Stimulated activated CD4-positive, alpha-beta T cell treated with anti-CD3 and anti-CD28 coated beads, Interleukin-4, amount 100 ng/mL, for 24 hours (primary cell): ENCODE measurements around the gene ERO1B.
"Not testable (repeated sequence)": the region's sequence is repeated elsewhere in the genome, so short reads cannot be mapped to it uniquely, and the experiment has no call there.

ENCODE experiments used
- DNase-seq: peaks from one replicate; pipeline ENCODE4 v3.0.0-alpha.2; 2020

ERO1B gene

DNA sequence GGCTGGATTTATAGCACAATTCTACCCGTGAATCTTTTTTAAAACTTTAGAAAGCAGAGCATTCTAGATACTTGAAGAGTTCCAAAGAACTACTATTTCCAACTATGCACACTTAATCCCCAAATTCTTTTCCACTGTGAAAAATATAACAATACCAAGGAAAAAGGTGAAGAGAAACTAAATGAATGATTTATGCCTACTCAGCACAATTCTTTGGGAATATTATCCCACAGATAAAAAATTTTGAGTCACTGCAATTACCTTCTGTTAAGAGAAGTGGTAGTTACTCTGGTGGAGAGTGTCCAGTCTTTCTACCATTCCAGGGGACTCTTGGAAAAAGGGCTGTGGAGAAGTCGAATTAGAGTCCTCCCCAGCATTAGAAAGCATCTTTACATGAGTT is 39.2 kb downstream of the ERO1B start:
- DNase-seq = no peak

DNA sequence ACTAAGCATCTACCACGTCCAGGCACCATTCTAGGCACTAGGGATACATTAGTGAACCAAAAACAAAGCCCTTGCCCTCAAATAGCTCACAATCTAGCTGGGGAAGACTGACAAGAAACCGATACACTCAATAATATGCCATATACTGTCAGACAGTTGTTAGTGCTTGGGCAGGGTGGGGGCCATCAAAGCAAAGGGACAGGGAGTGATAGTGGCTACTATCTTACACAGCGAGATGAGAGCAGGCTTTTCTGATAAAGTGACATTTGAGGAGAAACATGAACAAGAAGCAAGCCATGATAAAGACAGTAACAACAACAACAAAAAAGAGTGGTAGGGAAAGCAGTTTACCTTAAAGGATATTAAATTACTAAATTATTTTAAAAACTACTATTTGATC is 41.1 kb downstream of the ERO1B start:
- DNase-seq = no peak

DNA sequence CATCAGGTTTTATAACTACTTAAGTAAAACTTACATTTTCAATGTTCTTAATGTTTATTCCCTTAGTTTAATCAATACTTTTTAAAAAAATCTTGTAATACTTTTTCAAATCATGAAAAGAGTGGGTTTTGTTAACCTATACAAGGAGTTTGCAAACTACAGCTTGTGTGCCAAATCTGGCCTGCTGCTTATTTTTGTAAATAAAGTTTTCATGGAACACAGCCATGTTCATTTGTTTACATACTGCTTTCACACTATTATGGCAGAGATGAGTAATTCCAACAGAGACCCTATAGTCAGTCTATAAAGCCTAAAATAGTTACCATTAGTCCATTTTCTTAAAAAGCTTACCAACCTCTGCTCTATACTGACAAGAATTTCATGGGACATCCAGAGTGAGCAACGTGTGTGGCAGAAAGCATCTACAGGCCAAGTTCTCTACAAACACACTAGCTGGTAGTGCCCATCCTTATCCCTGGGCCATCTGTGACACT is 42.6 kb downstream of the ERO1B start:
- no peak for DNase-seq

DNA sequence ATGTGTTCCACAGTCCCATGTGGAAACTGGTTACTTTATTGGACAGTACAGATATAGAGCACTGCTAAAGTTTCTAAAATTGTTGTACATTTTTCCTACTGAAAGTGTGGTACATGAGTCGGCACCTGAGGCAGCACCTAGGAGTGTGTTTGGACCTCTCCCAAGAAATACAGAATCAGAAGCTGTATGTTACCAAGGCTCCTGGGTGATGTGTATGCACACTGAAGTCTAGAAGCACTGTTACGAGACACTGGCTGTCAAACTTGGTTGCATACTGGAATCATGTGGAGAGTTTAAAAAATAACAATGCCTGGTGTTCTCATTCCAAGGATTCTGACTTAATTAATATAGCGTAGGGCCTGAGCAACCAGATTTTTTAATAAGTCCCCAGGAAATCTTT is 46.6 kb downstream of the ERO1B start:
- no peak for DNase-seq

DNA sequence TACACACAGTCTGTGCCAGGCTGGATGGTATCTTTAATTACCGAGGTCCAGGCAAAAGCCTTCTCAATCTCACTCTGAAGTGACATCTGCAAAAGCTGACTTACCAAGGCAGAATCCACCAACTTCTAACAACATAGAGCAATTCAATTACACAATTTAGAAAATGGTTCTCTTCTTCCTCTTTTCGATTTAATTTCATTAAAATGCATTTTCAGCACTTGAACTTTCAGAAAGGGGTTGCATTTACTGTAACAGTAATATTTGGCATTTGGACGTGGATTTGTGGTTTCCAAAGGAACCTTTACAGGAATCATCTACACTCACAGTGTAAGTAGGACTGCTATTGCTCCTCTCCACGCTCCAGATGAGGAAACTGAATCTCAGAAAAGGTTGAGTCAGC is 53.3 kb downstream of the ERO1B start:
- no peak for DNase-seq

DNA sequence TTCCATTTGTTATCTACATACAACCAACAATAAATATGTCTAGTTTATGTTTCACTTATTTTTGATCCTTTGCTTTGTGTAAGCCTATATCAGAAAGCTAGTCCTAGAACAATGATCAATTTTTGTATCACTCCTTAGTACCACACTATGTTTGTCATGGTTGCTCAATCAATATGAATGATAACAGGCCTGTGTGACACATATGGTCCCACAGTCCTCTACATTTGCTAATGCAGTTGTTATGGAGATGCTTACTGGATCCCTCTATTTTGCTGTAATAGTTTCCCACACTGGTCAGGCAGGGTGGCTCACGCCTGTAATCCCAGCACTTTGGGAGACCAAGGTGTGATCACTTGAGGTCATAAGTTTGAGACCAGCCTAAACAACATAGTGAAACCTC is 59.1 kb downstream of the ERO1B start:
- DNase-seq = no peak

DNA sequence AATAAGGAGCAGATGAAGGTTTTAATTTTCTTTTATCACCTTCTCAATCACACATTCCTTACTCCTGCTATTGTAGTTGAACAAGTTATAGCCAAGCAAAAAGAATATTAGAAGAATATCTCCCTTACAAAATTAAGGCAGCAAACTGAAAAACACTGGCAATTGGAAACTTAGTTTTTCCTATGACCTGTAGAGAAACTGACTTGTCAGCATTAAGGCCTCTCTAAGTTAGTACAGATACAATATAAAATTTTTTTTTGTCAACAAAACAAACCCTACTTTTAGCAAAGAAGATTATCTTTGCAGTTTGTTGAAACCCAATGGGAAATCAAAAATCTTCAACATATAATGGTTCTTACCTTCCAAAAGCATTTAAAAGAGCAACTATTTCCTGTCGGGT is 61.3 kb downstream of the ERO1B start:
- DNase-seq = no peak

DNA sequence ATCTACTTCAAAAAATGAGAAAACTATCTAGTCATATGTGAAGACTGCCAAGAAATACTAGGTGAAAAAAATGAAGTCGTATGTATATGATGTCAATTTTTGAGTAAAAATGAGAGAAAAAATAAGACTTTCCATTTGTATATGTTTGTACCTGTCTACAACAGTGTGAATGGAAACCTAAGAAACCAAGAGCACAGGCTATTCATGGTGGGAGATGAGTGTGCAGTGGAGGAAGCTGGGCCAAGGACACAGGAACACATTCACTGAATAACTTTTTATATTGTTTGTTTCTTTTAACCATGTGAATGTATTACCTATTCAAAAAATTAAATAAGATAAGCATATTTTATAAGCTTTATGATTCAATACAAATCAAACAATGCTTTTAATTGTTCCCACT is 67.0 kb downstream of the ERO1B start:
- no peak for DNase-seq

DNA sequence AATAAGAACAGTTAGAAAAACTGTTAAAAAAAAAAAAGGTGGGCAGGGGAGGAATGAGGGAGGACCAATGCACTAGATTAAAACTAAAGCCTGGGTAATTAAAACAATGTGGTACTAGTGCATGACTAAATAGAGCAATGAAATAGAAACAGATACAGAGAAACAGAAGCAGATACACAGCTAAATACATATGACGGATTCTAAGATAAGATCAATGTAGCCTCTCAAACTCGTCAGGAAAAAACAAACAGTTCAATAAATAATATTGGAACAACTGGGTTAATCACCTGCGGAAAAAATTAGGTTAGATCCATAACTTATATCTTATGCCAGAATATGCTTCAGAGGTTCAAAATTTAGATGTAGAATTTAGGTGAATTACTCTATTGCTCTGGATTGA is 68.2 kb downstream of the ERO1B start:
- no peak for DNase-seq

DNA sequence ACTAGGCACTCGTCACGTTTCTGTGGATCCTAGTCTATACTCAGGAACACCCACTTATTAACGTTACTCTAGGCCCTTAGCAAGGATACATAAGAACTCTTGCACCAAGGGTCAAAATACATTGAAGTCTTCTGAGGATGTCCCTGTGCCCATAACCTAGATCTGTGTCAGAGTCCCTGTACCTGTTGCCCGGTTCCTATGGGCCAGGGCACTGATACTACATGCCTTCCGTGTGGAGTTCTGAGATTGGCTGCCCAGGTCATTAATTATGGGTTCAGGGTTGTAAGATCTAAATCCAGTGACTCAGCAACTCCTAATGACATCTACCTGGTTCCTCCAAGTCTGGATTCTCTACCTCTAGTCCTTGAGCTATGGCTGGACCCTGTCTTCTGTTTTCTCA is 69.9 kb downstream of the ERO1B start:
- no peak for DNase-seq

DNA sequence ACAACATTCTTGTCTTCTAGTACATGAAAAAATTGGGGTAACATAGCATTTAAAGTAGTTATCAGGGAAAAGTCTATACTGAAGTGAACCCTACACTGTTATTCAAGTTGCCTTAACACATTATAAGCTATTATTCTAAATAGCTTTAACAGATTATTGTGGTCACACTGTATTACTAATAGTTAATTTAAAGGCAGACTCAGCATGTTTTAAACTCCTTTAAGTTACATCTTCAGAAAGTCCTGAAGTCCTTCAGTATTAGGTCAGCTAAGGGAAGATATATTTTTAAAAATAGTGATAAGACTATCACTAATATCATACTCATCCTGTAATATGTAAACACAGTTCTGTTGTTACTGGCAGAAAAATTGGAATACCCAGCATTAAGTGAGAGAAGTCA is 72.0 kb downstream of the ERO1B start:
- DNase-seq = no peak

DNA sequence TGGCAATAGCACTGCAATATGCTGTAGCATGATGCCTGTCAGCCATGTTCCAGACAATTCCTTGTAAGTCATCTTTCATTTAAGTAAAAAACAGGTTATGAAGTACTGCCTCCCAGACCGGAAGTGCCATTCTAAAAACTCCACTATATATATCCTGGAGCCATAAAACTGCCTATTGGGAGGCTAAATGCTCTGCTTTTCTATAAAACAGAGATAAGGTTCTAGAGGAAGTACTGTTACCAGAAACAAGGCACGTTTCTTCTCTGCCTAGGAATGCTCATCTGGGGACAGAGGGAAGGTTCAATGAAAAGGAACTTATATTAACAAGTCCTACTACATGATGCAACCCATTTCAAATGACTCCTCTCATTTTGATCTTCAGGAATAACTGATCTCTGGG is 72.6 kb downstream of the ERO1B start:
- no peak for DNase-seq

DNA sequence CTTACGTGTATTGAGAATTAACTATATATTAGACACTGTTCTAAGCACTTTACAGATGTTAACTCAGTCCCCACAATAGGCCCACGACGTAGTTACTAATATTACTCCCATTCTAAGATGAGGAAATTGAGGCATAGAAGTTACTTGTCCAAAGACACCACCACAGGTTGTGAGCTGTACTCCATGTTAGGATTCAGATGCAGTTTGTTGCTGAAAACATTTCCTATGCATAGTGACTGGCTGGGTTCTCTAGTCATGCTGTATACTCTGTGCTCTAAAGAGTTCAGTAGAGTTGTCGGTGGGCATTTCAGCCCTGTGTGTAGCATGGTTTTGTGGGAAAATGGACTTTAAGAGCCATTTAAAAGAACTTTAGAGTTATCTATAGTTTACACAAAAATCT is 74.2 kb downstream of the ERO1B start:
- no peak for DNase-seq

DNA sequence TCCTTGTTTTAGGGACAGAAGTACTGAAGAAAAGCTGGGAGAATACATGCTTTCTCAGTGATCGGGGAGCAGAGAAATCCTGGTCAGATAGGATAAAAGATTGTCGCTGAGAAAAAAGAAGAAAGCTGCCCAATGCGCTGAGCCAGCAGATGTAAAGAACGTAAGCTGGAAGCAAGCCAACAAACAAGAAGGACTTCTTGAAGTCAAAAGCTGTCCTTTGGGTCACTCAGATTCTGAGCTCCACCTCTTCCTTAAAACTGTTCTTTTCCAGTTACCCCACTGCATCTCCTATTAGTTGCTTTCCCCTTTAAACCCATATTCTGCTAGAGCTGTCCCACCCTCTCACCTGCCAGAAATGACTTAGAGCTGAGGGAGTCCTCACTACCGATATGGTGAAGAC is 74.6 kb downstream of the ERO1B start:
- DNase-seq = no peak

DNA sequence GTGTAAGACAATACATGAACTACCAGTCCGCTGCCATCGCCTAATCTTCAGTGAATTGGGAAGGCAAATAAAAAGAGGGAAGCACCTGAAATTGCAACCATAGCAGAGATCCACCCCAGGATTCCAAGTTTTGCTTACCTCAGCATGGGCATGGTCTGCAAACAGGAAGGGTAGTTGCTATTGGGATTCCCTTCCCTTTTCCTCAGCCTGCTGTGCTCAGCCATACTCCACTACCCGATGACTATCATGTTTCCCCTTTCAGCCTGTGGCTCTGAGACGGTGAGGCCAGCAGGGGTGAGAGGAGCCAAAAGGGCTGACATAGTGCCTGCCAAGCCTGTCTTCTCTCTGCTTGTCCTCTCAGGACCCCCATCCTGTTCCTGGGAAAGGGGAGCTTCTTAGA is 75.2 kb downstream of the ERO1B start:
- no peak for DNase-seq

DNA sequence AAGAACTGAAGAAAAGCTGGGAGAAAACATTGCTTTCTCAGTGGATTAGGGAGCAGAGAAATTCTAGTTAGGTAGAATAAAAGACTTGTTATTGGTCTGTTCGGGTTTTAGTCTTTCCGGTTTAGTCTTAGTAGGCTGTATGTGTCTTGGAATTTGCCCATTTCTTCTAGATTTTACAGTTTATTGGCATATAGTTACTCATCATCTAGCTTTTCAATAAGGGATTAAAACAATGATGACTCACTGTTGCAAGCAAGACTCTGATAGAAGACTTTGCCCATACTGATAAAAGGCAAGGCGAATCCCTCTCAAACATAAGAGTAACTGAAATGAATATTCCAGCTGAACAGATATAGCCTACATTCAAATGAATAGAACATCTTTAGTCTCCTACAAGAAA is 77.1 kb downstream of the ERO1B start:
- DNase-seq = no peak

DNA sequence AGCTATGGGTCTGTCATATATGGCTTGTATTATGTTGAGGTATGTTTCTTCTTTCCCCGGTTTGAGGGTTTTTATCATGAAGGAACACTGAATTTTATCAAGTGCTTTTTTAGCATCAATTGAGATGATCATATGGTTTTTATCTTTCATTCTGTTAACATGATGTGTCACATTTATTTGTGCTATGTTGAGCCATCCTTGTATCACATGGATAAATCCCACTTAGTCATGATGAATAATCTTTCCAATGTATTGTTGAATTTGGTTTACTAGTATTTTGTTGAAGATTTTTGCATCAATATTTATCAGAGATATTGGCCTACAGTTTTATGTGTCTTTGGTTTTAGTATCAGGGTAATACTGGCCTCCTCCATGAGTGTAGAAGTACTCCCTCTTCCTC is 77.7 kb downstream of the ERO1B start:
- DNase-seq = no peak

DNA sequence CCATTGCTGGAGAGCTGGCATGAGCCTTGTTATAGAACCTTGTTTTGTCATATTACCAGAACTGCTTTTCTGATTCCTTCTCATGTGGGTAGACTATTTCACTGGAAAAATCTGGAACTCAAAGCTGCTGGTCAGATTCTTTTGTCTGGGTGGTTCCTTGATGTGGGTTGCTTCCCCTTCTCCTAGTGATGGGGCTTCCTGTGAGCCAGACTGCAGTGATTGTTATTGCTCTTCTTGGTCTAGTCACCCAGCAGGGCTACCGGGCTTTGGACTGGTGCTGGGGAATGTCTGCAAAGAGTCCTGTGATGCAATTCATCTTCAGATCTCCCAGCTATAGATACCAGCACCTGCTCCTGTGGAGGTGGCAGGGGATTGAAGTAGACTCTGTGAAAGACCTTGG is 80.0 kb downstream of the ERO1B start:
- DNase-seq = no peak

DNA sequence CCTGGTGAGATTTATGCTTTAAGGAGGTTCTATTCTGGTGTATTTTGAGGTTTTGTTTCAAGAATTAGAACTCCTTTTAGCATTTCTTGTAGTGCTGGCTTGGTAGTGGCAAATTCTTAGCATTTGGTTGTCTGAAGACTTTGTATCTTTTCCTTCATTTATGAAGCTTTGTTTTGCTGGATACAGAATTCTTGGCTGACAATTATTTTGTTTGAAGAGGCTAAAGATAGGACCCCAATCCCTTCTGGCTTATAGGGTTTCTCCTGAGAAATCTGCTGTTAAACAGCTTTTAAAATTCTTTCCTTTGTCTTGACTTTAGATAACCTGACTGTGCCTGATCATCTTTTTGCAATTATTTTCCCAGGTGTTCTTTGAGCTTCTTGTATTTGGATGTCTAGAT is 80.8 kb downstream of the ERO1B start:
- DNase-seq = no peak

DNA sequence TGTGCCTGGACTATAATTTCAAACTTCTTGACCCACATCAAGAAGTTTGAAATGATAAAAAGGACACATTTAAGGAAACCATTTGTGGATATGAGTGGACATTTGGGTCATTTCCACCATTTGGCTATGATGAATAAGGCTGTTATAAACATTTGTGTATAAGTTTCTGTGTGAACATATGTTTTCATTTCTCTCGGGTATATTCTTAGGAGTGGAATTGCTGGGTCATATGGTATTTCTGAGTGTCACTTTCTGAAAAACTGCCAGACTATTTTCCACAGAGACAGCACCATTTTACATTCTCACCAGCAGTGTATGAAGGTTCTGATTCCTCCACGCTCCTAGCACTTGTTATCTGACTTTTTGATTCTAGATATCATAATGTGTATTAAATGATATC is 88.6 kb downstream of the ERO1B start:
- no peak for DNase-seq

DNA sequence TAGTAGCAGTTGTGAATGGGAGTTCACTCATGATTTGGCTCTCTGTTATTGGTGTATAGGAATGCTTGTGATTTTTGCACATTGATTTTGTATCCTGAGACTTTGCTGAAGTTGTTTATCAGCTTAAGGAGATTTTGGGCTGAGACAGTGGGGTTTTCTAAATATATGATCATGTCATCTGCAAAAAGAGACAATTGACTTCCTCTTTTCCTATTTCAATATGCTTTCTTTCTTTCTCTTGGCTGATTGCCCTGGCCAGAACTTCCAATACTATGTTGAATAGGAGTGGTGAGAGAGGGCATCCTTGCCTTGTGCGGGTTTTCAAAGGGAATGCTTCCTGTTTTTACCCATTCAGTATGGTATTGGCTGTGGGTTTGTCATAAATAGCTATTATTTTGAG is 93.7 kb downstream of the ERO1B start:
- not testable (repeated sequence) for DNase-seq

DNA sequence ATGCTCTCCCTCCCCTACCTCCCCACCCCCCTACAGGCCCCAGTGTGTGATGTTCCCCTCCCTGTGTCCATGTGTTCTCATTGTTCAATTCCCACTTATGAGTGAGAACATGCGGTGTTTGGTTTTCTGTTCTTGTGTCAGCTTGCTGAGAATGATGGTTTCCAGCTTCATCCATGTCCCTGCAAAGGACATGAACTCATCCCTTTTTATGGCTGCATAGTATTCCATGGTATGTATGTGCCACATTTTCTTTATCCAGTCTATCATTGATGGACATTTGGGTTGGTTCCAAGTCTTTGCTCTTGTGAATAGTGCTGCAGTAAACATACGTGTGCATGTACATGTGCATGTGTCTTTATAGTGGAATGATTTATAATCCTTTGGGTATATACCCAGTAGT is 95.3 kb downstream of the ERO1B start:
- DNase-seq = not testable (repeated sequence)

DNA sequence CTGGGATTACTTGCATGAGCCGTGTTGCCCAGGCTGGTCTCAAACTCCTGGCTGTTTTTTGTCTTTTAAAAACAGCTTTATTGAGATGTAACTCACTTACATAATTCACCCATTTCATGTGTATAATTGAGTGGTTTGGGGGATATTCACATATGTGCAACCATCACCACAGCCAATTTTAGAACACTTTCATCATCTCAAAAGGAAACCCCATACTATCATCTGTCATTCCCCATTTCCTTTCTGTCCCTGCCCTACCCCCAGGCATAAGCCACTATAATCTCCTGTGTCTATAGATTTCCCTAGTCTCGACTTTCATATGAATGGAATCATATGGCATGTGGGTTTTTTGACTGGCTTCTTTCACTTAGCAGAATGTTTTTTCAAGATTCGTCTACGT is 96.1 kb downstream of the ERO1B start:
- no peak for DNase-seq

DNA sequence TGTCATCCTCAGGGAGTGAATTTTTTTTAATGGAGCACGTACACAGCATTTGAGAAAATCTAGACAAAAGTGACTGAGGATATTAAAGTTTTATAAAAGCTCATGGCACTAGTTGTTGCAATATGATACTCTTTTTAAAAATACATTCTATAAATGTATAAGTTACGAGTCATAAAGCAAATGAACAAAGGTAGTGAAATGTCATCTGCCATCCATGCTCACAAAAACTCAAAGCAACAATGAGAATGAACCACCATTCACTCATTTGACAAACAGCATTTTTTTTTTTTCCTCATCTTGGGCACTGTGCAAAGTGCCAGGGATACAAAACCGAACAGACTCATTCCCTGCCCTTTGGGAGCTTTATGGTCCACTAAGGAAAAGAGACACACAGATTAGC is 100.7 kb downstream of the ERO1B start:
- no peak for DNase-seq

DNA sequence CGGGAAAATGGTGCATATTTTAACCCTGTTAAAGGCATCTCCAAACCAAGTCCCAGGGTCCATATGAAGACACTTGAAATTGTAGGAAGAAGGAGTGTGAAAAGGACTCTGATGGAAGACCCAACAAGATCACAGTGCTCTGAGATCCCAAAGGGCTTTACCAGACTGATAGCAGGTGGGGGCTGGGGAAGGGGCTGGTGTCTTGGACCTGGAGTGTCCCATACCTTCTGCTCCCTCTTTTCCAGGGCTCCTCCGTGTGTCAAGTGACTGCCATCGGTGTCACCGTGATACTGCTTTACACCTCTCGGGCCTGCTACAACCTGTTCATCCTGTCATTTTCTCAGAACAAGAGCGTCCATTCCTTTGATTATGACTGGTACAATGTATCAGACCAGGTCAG is 102.1 kb downstream of the ERO1B start:
- no peak for DNase-seq
